Tibial nerve (tissue), 3 donors: ENCODE measurements around the gene UCP3.

Experiments
- POLR2A ChIP-seq, 2 donors: fragments of 450-650 bp; IDR thresholded peaks; one replicate each; pipeline ENCODE4 v1.6.1; 2017; ENCODE audit warnings: antibody characterized with exemption in 2 of 2, mild to moderate bottlenecking in 2 of 2, moderate library complexity in 2 of 2
- TF ChIP-seq, protein P1 (sequence below), 5 experiments: fragments of 200-600 bp in 3 of 5; fragments of 450-650 bp in 2 of 5; sonication (generic) in 3 of 5; IDR thresholded peaks; one replicate each; pipeline ENCODE4 v1.5.1; 2016 to 2019; ENCODE audit warnings: antibody characterized with exemption in 5 of 5, mild to moderate bottlenecking in 3 of 5, moderate library complexity in 2 of 5

DNA sequence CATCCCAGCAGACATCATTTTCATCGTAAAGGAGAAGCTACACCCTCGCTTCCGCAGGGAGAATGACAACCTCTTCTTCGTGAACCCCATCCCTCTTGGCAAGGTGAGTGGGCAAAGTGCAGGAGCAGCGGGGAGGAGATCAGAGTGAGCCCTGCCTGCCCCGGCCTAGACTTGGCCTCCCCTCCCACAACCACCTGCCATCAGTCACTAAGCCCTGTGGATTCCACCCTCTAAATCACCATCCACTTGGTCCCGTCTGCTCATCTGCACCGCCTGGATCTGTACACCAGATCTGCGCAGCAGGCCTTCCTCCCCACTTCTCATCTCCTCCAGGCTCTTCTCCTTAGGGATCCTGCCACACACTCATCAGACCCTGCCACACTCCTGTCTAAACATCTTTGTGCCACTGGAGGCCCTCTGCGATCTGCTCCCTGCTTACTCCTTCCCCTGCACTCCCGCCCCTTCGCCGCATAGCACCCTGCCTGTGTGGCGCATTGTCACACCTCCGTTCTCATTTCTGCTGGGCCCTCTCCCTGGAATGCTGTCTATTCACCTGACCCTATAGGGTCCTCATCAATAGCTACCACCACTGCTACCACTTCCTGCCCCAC lies 40.4 kb downstream of the UCP3 start:
- TF ChIP-seq, protein P1, sequence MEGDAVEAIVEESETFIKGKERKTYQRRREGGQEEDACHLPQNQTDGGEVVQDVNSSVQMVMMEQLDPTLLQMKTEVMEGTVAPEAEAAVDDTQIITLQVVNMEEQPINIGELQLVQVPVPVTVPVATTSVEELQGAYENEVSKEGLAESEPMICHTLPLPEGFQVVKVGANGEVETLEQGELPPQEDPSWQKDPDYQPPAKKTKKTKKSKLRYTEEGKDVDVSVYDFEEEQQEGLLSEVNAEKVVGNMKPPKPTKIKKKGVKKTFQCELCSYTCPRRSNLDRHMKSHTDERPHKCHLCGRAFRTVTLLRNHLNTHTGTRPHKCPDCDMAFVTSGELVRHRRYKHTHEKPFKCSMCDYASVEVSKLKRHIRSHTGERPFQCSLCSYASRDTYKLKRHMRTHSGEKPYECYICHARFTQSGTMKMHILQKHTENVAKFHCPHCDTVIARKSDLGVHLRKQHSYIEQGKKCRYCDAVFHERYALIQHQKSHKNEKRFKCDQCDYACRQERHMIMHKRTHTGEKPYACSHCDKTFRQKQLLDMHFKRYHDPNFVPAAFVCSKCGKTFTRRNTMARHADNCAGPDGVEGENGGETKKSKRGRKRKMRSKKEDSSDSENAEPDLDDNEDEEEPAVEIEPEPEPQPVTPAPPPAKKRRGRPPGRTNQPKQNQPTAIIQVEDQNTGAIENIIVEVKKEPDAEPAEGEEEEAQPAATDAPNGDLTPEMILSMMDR (IDR thresholded peaks at IDR 0.05), result no peak
- TF ChIP-seq POLR2A (IDR thresholded peaks at IDR 0.05), result no peak
